Stimulated activated CD8-positive, alpha-beta memory T cell treated with anti-CD3 and anti-CD28 coated beads, Interleukin-4, amount 100 ng/mL, for 24 hours (primary cell): ENCODE data around the gene MRPL37.
A peak's percentile ranks its signal among the peaks of the same experiment; 100 is the strongest.
"Not testable (repeated sequence)": the region's sequence is repeated elsewhere in the genome, so short reads cannot be mapped to it uniquely, and the experiment has no call there.

Source experiments
- DNase-seq: peaks from one replicate; pipeline ENCODE4 v3.0.0-alpha.2; 2020; ENCODE audit warnings: low read depth

The MRPL37 gene

GRCh38 chr1:54199765-54200518 lies at the start of gene MRPL37, which contains the start of gene CYB5RL:
Gene MRPL37 (plus strand): TSS chr1:54200167. CDS start chr1:54200244, 77 bp downstream.
Gene CYB5RL (minus strand): TSS chr1:54200030. CDS start chr1:54195616, 4,414 bp downstream.
- DNase-seq: peak; percentile 79

GRCh38 chr1:54151013-54151412 lies 49.0 kb upstream of the MRPL37 start:
- no peak for DNase-seq

GRCh38 chr1:54152696-54153095 lies 47.3 kb upstream of the MRPL37 start, which contains the start of gene CDCP2:
Gene CDCP2 (minus strand): TSS chr1:54153000. CDS start chr1:54152922, 78 bp downstream.
- DNase-seq: no peak

- no peak for DNase-seq
These were observed 46.2 kb upstream of the MRPL37 start for GRCh38 chr1:54153535-54154439.

DNA sequence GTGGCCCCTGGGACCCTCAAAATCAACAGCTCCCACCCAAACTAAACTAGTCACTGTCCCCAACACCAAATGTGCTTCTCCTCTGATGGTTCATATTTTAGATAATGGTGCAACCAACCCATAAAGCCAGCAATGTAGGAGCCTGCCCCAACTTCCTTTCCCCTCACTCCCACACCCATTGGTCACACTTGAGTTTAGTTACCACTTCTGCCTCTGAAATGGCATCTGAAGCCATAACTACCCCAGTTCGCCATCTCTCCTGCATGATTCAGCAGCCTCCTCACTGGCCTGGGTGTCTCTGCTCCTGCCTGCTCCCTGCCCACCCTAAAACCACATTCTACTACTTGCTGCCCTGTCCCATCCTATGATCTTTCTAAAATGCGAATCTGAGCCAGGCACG lies 43.8 kb upstream of the MRPL37 start:
- DNase-seq: no peak

DNA sequence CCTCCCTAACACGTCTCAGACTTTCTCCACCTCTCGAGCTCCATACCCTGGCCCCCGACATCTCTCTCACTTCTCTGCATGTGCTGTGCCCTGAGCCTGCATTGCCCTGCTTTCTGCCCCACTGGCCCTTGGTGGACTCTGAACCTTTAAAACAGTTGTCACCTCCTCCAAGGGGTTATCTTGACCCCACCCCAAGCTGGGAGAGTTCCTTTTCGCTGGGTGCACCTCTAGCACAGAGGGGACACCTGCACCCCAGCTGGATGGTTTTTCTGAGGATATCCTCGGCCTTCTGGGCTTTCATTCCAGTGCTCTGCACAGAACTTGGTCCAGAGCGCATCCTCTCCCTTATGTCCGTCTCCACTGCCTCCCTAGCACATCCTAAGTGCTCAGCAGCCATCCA lies 43.0 kb upstream of the MRPL37 start:
- DNase-seq: no peak

- no peak for DNase-seq
These were observed 42.6 kb upstream of the MRPL37 start for GRCh38 chr1:54157401-54157800.

DNA sequence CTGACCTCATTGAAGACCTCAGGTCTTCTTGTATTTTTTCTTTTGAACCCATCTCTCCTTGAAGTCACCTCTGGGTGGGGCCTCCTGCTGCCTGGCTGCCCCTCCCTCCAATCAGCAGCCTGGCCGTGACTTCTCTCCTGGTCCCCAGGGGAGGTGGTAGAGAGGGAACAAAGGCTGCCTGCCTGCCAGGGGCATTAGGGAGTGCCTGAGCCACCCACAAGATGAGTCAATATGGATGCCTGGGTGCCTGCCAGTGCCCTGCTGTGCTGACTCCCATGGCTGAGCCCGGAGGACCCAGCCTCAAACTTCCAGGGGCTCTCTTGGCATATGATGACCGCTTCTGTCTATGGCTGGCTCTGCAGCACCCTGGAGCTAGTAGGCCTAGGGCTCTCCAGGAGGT lies 41.9 kb upstream of the MRPL37 start:
- no peak for DNase-seq

DNA sequence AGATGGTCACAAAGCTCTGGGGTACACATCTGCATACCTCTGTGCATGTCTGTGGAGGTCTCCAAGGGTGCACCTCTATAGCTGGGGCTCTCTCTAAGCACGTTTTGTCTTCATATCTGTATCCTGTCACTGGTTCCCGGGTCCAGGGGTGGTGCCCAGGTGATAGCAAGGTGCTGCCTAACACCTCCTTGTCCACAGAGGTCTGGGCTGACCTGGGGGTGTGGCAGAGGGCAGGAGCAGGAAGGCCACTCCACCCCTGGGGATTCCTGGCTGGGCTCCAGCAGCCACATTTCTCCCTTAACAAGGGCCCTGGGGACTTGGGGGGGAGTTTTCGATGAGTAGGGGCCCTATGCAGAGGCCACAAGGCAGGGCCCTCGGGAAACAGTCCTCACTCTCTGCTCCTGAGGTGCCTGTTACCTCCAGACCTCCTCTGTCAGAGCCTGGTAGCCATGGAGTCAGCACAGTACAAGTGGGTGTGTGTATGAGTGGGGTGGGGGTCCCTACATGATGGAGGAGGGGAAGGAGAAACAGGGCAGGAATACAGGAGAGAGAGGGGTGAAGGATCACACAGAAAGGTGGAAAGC lies 40.1 kb upstream of the MRPL37 start:
- no peak for DNase-seq

- DNase-seq: no peak
These were observed 39.6 kb upstream of the MRPL37 start for GRCh38 chr1:54160351-54160750.

GRCh38 chr1:54161495-54162168 lies 38.3 kb upstream of the MRPL37 start:
- DNase-seq: no peak

- DNase-seq: no peak
These were observed 36.9 kb upstream of the MRPL37 start for GRCh38 chr1:54163051-54163450.

DNA sequence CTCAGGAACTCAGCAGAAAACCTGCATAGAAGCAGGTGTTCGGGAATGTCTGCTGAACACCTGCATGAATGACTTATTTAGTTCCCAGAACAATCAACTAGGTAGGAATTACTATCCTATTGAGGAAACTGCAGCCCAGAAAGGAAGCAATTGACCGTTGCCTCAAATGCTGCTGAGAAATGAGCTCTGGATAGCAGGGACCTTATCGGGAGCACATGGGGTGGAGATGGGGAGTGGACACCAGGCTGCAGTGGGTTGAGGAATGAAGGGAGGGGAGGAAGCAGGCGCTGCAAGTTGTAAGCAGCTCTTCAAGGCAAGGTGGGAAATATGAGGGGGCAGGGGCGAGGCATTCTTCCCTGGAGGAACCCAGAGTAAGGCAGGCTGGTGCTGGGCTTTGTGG lies 36.4 kb upstream of the MRPL37 start:
- no peak for DNase-seq

- DNase-seq: no peak
These were observed 34.8 kb upstream of the MRPL37 start for GRCh38 chr1:54165146-54165545.

DNA sequence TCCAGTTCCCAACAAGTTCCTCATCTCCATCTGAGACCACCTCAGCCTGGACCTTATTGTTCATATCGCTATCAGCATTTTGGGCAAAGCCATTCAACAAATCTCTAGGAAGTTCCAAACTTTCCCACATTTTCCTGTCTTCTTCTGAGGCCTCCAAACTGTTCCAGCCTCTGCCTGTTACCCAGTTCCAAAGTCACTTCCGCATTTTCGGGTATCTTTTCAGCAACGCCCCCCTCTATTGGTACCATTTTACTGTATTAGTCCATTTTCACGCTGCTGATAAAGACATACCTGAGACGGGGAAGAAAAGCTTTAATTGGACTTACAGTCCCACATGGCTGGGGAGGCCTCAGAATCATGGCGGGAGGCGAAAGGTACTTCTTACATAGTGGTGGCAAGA lies 33.6 kb upstream of the MRPL37 start:
- DNase-seq: not testable (repeated sequence)

- DNase-seq: no peak
These were observed 32.4 kb upstream of the MRPL37 start for GRCh38 chr1:54167422-54168139.

DNA sequence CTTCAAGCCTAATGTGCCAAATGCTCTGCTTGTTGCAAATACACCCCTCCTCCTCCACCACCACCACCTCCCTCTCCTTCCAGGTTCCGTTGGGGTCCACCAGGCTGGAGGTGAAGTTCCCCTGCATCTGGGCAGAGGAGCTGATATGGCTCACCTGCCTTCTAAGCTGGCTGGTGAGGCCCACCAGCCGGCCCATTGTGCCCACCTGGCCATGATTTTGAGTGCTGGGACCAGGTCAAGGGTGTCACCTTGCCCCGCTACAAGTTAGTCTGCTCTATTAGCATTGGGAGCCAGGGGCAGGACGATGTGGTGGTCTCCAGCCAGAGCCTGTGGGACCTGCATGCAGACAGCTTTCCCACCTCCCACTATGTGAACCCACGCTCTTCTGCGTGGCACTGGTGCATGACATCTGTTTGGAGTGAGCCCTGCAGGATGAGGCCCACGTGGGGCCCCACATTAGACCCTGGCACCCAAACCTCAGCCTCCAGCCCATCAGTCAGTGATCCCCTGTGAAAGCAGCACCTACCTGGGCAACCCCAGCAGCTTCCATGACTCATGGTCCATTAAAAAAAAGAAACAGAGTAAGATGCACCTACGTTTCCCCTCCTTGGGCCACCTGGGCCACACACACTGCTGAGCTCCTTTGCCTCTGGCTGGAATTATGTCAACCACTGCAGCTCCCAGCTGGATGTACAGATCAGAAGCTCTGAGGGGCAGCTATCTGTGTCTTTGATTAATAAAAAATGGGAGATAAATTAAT lies 31.6 kb upstream of the MRPL37 start:
- no peak for DNase-seq

- no peak for DNase-seq
These were observed 30.9 kb upstream of the MRPL37 start for GRCh38 chr1:54169068-54169467.

- DNase-seq: no peak
These were observed 29.0 kb upstream of the MRPL37 start for GRCh38 chr1:54171016-54171415.

DNA sequence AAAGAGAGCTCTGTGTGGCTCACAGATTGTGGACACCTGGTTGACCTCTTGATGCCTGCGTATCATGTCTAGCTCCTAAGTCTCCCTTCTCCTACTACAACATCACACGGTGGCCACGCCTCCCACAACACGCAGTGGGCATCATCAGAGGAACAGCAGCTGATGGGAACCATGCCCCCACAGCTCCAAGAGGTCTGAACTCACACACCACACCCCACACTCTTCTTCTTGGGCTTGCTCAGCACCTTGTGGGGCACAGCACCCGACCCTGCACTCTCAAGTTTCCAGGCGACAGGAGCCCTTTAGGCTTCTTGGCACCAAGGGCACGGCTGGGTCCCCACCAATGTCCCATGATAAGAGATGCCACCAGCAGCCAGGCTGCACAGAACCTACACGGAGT lies 28.4 kb upstream of the MRPL37 start:
- DNase-seq: no peak
